HG02970 (cell line): ENCODE measurements around the gene LDLRAD4.
A peak's percentile ranks its signal among the peaks of the same experiment; 100 is the strongest.

ENCODE experiments used
- ATAC-seq: cut with Tn5 transposase; IDR thresholded peaks from one replicate; pipeline ENCODE4 v1.9.1; 2021; ENCODE audit warnings: mild to moderate bottlenecking, moderate library complexity, moderate number of reproducible peaks; ENCODE audit not compliant: unreplicated experiment, low FRiP score

Gene LDLRAD4

GRCh38 chr18:13492314-13492713, 273.8 kb downstream of the LDLRAD4 start:
- ATAC-seq = no peak

DNA sequence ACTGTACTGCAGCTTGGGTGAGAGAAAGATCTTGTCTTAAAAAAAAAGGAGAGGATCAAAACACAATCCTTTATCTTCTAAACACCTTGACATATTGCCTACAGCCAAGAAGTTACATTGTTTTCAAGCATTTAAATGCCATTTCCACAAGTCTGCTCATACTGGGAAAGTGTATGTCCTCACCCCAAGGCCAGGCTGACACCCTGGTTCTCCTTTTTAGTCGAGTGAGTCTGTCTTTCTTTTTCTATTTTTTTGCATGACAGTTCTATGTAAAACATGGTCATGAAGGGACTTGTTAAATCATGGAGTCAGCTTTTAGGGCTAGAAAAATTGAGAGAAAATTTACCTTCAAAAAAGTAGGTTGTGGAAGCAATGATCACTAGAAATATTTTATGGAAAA, 274.5 kb downstream of the LDLRAD4 start:
- ATAC-seq = no peak

- no peak for ATAC-seq
These were observed 275.2 kb downstream of the LDLRAD4 start for GRCh38 chr18:13493725-13494124.

DNA sequence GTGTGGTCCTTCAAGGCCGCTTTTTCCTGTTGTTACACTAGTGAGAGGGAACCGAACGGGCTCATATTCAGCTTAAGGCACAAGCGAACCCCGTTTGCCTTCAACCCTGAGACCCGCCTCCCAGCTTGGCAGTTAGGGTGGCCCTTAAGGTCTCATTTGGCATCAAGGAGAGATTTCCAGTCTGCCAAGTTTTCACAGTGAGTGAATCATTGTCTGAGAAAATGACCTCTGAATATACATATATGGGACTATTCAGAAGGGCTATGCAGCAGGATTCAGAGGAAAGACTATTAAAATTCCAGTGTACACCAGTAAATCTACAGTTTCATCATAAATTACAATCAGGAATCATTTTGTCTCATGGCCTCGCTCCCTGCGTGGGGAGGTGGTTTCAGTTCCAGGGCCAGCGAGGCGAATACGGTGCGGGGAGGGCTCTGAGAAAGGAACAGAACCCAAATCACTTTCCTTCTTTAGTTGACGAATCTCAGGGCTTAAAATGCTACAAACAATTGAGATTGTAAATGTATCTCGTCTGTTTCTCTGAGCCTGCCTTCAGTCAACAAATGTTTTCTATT, 276.4 kb downstream of the LDLRAD4 start:
- ATAC-seq = no peak

- ATAC-seq = no peak
These were observed 277.4 kb downstream of the LDLRAD4 start for GRCh38 chr18:13495961-13496360.

- no peak for ATAC-seq
These were observed 278.2 kb downstream of the LDLRAD4 start for GRCh38 chr18:13496691-13497281.

GRCh38 chr18:13499803-13500202, 281.2 kb downstream of the LDLRAD4 start:
- no peak for ATAC-seq

DNA sequence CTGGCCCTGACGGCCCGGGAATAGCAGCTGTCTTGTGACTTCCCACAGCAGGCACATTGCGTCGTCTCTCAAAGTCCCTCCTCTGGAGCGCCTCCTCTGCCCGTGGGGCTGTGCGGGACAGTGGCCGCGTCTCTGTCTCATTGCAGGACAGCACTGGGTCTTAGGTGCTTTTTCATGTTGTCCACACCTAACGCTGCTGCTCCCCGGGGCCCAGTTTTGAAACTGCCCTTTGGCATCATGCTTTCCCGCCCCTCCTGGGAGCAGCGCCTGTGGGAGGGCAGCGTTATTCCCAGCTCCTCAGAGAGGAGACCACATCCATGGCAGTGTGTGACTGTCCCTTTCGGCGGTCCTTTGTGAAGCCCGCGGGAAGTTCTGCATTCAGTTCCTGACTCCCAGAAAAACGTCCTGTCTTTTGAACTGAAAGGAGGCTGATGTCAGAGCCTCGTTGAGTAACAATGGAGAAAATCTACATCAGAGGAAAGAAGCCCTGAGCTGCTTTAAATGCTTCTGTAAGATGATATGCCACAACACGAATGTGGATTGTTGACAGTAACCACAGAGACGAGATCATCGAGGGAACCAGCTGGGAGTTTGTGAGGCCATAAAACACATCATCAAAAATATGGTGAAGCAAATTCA, 281.8 kb downstream of the LDLRAD4 start:
- no peak for ATAC-seq

GRCh38 chr18:13500869-13501542, 282.4 kb downstream of the LDLRAD4 start:
- no peak for ATAC-seq

DNA sequence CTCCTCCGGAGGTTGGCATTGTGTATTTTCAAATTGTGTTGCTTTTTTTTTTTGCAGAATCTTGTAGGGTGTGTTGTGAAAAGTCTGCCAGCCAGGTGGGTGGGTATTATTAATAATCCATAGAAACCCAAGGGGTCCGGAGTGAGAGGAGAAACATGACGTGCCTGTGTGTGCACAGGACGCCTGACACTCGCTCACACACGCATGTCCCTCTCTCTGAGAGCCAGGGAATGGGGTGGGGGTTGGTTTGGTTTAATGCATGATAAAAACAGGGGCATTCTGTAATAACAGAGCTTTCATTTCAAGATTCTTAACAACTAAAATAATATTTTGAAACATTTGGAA, 283.0 kb downstream of the LDLRAD4 start:
- no peak for ATAC-seq

DNA sequence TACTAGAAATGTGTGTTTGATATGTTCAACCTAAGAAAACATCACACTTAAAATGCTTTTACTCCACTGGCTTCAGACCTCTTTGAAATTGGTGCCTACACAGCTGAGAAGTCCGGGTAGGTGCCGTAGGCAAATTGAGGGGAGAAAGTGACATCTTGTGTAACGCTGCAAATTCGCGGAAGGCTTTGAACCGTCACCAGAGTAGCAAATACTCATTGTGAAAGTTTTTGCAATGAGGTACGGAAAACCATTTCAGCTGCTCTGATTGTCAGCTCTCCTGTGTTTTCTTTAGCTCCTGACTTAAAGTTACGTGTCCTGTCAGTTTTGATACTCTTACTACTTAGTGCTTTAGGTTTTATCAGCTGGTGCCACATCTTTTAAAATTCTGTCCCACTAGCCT, 283.3 kb downstream of the LDLRAD4 start:
- ATAC-seq = peak; percentile 74

DNA sequence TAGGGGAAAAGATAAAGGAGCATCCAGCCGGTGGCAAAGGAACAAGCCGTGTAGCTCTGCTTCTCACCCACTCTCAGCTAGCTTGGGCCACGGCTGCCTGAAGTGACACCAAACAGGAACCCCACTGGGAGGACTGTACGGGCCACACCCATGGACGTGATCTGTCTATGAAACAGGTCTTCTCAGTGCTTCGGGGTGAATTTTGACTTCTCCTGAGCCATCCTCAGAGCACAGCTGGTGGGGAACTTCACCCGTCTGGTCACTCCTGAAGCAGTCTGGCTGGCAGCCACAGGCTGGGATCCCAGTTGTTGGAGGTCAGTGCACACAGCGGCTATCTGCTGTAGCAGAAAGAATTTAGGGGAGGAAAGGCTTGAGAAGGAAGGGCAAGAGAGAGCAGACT, 284.0 kb downstream of the LDLRAD4 start:
- no peak for ATAC-seq

DNA sequence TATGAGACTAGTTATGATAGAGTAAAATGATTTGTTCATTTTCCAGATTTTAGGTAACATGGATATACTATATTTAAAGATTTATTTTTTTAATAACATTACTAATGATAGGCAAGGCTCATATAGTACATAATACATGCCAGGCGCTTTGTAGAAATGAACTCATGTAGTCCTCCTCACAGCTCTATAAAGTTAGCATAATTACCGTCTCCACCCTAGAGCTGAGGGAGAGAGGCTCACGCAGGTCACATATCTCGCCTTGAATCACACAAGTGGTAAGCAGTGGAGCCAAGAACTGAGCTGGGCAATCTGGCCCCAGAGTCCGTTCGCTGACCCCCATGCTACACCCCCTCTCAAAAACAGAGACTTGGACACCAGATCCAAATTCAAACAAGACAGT, 285.3 kb downstream of the LDLRAD4 start:
- ATAC-seq = no peak

DNA sequence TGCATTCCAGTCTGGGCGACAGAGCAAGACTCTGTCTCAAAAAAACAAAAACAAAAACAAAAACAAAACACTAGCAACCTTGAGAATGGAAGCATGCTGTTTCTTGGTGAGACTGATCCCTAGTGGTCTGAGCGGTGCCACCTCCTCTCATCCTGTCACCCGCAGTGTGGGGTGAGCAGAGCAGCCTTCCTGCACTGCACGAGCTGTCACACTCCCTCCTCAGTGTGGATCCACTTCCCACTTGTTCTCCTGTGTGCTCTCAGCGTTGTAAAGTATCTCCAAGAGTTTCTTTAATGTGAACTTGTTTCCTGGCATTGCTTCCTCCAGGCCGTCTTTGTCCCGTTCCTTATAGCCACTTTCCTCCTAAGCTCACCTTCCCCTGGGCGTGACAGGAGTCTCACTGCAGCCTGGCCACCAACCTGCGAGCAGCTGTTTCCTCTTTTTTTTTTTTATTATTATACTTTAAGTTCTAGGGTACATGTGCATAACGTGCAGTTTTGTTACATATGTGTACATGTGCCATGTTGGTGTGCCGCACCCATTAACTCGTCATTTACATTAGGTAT, 287.3 kb downstream of the LDLRAD4 start:
- ATAC-seq = no peak

GRCh38 chr18:13510594-13510993, 292.0 kb downstream of the LDLRAD4 start:
- ATAC-seq = no peak

DNA sequence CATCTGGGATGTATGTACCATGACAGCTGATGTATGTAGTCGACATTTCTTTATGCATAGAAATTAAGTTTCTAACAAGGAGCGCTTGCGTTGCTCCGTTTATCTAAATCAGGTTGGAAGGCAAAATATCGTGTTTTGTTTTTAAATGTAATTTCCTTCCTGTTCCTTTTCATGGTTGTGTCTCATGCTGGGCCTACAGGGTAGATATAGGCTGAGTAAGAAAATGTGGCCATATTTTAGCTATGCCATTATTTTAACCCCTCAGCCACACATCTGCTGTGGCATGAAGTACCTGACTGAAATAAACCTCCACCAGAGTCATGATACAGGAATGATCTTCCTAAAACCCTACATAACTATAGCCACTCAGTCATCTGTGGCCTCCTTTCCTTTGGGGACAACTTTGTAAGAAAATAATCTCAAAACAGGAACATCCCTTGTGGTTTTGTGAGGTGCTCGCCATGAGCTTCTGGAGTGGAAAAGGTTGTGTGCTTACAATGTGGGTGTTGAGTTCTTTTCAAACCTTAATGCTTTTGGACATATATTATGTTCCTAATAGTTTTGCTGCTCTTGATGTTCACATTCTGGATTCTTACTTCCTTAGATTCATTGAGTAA, 293.5 kb downstream of the LDLRAD4 start:
- no peak for ATAC-seq

DNA sequence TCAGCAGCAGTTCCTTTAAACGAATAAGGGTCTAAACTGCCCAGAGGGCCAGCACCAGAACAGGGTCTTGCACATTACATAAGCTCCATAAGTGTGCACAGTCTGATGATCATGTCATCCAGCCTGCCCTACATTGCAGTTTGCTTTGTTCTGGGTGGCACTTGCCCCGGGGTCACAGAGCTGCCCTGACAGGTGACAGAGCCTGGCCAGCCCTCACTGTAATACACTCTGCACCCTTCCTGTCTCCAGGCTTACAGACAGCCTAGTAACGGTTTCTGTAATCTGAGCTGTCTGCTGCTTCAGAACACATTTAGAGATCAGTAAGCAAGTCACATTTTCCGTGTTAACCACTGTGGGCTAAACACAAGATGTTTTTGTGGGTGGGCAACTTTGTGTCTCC, 294.5 kb downstream of the LDLRAD4 start:
- no peak for ATAC-seq

DNA sequence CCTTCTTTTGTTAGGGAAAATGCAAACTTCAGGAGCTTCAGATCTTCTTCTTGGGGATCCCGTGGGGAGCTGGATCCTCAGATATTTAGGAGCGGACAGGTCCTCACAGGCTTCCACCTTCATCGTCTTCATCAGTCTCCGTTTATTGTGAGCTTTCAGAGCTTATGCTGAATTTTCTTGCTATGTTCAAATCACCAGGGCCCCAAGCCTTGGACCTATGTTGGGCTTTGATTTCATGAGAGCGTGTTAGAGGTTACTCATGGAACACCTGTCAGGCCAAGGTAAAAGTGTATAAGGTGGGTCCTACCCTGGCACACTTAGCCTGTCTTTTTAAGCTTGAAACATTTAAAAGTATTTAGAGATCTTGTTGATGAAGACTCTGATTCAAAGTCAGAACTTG, 294.9 kb downstream of the LDLRAD4 start:
- ATAC-seq = no peak

- no peak for ATAC-seq
These were observed 296.0 kb downstream of the LDLRAD4 start for GRCh38 chr18:13514558-13514957.

DNA sequence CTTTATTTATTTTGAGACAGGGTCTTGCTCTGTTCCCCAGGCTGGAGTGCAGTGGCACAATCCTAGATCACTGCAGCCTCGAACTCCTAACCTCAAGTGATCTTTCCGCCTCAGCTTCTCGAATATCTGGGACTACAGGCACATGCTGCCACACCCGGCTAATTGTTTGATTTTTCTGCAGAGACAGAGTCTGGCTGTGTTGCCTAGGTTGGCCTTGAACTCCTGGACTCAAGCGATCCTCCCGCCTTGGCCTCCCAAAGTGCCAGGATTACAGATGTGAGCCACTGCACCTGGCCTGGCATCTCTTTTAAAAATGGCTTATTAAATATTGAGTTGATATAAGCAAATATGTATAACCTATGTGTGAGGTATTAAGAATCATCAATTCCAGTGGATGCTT, 298.3 kb downstream of the LDLRAD4 start:
- ATAC-seq = no peak

- no peak for ATAC-seq
These were observed 298.8 kb downstream of the LDLRAD4 start for GRCh38 chr18:13517369-13517768.
